GM10266 (cell line): ENCODE results near the gene GLDC.

Source experiments
- DNase-seq: peaks from one replicate; pipeline ENCODE4 v3.0.0; 2012; ENCODE audit errors: extremely low spot score
- CTCF ChIP-seq: IDR thresholded peaks from 2 replicates; pipeline ENCODE4 v1.5.1; 2012; ENCODE audit warnings: mild to moderate bottlenecking, low read depth; ENCODE audit not compliant: control insufficient read depth, insufficient read depth; ENCODE audit errors: missing control alignments

Gene GLDC

DNA sequence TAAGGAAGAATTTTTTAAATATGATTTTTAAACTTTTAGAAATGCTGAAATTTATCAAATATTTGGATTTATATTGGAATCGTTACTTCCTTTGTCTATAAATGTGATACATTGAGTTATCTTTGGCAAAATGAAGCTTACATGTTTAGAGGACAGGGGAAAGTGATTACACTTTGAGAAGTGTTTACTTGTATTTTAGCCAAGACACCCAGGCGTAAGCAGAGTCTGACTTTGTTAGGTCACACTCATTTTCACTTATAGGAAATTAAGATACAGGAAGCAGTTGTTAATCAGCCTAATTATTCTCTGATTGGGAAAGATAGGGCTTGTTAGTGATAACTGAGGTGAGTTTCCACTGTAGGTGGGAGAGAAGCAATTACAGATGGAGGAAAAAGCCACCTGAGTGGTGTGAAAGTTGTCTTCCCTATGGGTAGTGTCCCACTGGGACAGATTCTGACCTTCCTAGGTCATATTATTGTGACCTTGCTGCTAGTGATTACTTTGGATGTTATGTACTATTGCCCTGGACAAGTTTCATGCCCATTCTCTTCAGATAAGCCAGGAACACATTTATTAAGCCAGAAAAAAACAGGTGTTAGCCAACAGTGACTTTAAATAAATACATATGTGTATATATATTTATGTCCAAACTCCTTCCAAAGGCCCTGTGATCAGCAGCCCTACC is 143.9 kb downstream of the GLDC start:
- no peak for TF ChIP-seq CTCF
- DNase-seq = no peak

- no peak for DNase-seq
- no peak for TF ChIP-seq CTCF
These were observed 146.5 kb downstream of the GLDC start for GRCh38 chr9:6498982-6499381.

DNA sequence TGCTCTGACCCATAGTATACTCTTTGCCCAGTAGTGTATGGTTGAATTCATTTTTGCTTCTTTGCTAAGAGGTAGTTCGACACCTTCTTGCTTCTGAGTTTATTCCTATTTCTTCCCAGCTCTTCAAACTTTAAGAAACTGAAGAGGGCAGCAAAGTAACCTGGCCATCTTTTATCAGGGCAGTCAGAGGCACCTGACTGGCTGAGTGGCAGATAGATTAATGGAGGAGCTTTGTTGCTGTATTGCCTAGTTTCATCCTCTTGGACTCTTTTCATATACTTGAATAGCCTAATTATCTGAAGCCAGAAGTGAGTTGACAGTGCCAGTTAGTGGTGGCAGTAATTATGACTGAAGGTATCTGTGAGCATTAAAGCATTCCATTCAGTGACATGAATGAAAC is 150.1 kb downstream of the GLDC start:
- TF ChIP-seq CTCF = no peak

GRCh38 chr9:6490863-6491262 is 154.7 kb downstream of the GLDC start:
- no peak for TF ChIP-seq CTCF
- DNase-seq = no peak

More for the DNA sequence above, 150.1 kb downstream of the GLDC start:
- no peak for DNase-seq

DNA sequence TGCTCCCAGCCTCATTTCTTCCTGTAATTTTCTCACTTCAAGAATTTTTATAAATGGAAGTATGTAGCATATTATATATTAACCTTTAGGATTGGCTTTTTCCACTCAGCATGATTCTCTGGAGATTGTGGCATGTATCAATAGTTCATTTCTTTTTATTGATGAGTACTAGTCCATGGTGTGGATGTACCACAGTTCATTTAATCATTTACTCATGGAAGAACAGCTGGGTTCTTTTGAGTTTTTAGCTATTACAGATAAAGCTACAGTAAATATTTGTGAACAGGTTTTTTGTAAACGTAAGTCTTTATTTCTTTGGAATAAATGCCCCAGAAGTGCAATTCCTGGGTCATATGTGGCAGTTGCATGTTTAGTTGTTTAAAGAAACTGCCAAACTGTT is 156.4 kb downstream of the GLDC start:
- TF ChIP-seq CTCF = no peak
- no peak for DNase-seq

- no peak for DNase-seq
- no peak for TF ChIP-seq CTCF
These were observed 157.1 kb downstream of the GLDC start for GRCh38 chr9:6488395-6488794.

GRCh38 chr9:6484210-6484609 is 161.3 kb downstream of the GLDC start:
- TF ChIP-seq CTCF = no peak
- no peak for DNase-seq
